Liver (tissue), 10 donors: ENCODE data around the gene UNC79. TPM values are rescaled to one million over a fixed set of nuclear protein-coding genes. Genes with fewer than 3 reads are reported as not detected.

Experiments
- DNase-seq: peaks from one replicate; pipeline ENCODE4 v3.0.0-alpha.2; 2017; ENCODE audit warnings: low spot score
- H3K27ac ChIP-seq, 2 donors: one replicate each; pipeline ENCODE4 v1.7.0; 2013; ENCODE audit warnings: inconsistent platforms in 2 of 2, low read length in 2 of 2, control low read depth in 1 of 2, low read depth in 1 of 2, mild to moderate bottlenecking in 1 of 2
- H3K27me3 ChIP-seq, 4 donors: one replicate each; pipeline versions ENCODE4 v1.6.1 to v1.7.0; 2013; ENCODE audit warnings: low read length in 3 of 4, inconsistent platforms in 1 of 4, mild to moderate bottlenecking in 1 of 4, moderate library complexity in 1 of 4; ENCODE audit not compliant: control insufficient read depth in 4 of 4, insufficient read depth in 4 of 4
- H3K36me3 ChIP-seq, 4 donors: one replicate each; pipeline versions ENCODE4 v1.6.1 to v1.7.0; 2013; ENCODE audit warnings: low read length in 3 of 4, mild to moderate bottlenecking in 3 of 4, low read depth in 1 of 4, moderate library complexity in 1 of 4; ENCODE audit not compliant: control insufficient read depth in 4 of 4, insufficient read depth in 3 of 4
- H3K4me1 ChIP-seq, 4 donors: one replicate each; pipeline versions ENCODE4 v1.6.1 to v1.7.0; 2013; ENCODE audit warnings: low read length in 3 of 4, mild to moderate bottlenecking in 3 of 4, moderate library complexity in 1 of 4; ENCODE audit not compliant: control insufficient read depth in 4 of 4, insufficient read depth in 4 of 4
- H3K4me3 ChIP-seq, 3 donors: one replicate each; pipeline versions ENCODE4 v1.6.1 to v1.7.0; 2013; ENCODE audit warnings: low read length in 3 of 3, control low read depth in 1 of 3, low read depth in 1 of 3, mild to moderate bottlenecking in 1 of 3
- H3K9ac ChIP-seq, 2 donors: one replicate each; pipeline ENCODE4 v1.7.0; 2013; ENCODE audit warnings: low read length in 2 of 2, mild to moderate bottlenecking in 2 of 2, moderate library complexity in 2 of 2, control low read depth in 1 of 2, low read depth in 1 of 2
- H3K9me3 ChIP-seq, 4 donors: one replicate each; pipeline versions ENCODE4 v1.6.1 to v1.7.0; 2013; ENCODE audit warnings: low read length in 3 of 4; ENCODE audit not compliant: control insufficient read depth in 4 of 4
- EGR1 ChIP-seq, 2 donors: IDR thresholded peaks; 2 replicates each; pipeline ENCODE4 v1.6.1; 2016 to 2018; ENCODE audit warnings: antibody characterized with exemption in 2 of 2, low read depth in 2 of 2
- JUND ChIP-seq, 2 donors: IDR thresholded peaks; 2 replicates each; pipeline ENCODE4 v1.6.1; 2016; ENCODE audit warnings: antibody characterized with exemption in 2 of 2
- NR2F2 ChIP-seq: IDR thresholded peaks from 2 replicates; pipeline ENCODE4 v1.6.1; 2016; ENCODE audit warnings: antibody characterized with exemption
- RAD21 ChIP-seq, 2 donors: IDR thresholded peaks; 2 replicates each; pipeline ENCODE4 v1.6.1; 2016; ENCODE audit warnings: antibody characterized with exemption in 2 of 2, mild to moderate bottlenecking in 2 of 2
- WGBS: extraction: QIAGEN DNeasy Blood & Tissue Kit; methylation state at CpG from one replicate; pipeline ENCODE4 v1.1.7; 2013; 5-methylcytosine and 5-hydroxymethylcytosine counted together
- polyA plus RNA-seq, 2 donors: library from polyadenylated mRNA; stranded (reverse) in 1 of 2; unstranded in 1 of 2; fragments of 200-250 nt in 1 of 2; fragments of >200 nt in 1 of 2; fragmentation: Nextera tagmentation in 1 of 2; extraction: Ambion mirVana in 1 of 2; gene quantifications; one replicate each; pipeline versions ENCODE4 v1.2.1 to v1.2.3, GENCODE V29; 2013 to 2015
- small RNA-seq: library from RNA; depleted of rRNA; stranded (forward); fragments of <200 nt; gene quantifications from one replicate; pipeline ENCODE3, GENCODE V24; 2014
- total RNA-seq, 2 donors: library from RNA; depleted of rRNA; stranded (reverse); fragments of >200 nt; gene quantifications; one replicate each; pipeline ENCODE4 v1.2.3, GENCODE V29; 2014
- TF ChIP-seq, protein P1 (sequence below): IDR thresholded peaks from 2 replicates; pipeline ENCODE4 v1.6.1; 2016; ENCODE audit warnings: antibody characterized with exemption, mild to moderate bottlenecking
- TF ChIP-seq, protein P2 (sequence below): IDR thresholded peaks from 2 replicates; pipeline ENCODE4 v1.6.1; 2016; ENCODE audit warnings: antibody characterized with exemption
- donor health status: healthy.
- donor health status: healthy.
- donor health status: healthy.
- donor health status: healthy.
- donor health status: healthy.

UNC79 gene
- total and polyA plus RNA-seq, 4 donors, result 0.01 to 0.08 (median 0.05) TPM; not detected in 1

DNA sequence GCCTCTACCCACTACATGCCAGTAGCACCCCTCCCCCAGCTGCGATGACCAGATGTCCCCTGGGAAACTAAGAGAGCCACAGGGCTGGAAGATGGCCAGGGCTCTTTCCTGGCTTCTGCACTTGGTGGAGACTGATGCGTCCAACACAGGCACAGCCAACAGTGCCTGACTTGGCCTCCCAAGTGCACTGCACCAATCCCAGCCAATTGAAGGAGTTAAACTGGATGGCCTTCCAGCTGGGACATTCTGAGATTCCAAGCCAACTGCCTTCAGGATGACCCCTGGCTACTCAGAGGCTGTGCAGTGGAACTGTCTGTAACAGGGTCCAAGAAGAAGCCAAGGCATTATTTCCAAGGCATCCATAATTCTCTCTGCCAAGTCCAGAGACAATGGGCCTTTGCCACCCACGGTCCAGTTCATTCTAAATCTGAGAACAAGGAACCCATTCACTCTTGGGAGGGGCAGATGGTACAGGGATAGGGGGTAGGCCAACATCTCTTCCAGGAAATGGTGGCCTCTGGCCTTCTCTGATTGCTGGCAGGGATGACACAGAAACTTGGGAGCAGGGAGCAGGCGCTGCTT lies 322.3 kb downstream of the UNC79 start:
- no peak overlapping the region for H3K4me3 ChIP-seq
- no peak for DNase-seq
- no peaks in the 10 kb centered on the region for H3K4me1 ChIP-seq
- 68% methylated on average over 4 of the region's 4 CpGs for WGBS
- H3K27ac ChIP-seq, result no peak overlapping the region
- H3K27me3 ChIP-seq, result no peaks in the 10 kb centered on the region
- H3K9ac ChIP-seq, result no peak overlapping the region
- TF ChIP-seq JUND (IDR thresholded peaks at IDR 0.05) (no peak), NR2F2 (peak; percentile 81)
- H3K9me3 ChIP-seq, result no peaks in the 10 kb centered on the region
- H3K36me3 ChIP-seq, result no peaks in the 10 kb centered on the region

DNA sequence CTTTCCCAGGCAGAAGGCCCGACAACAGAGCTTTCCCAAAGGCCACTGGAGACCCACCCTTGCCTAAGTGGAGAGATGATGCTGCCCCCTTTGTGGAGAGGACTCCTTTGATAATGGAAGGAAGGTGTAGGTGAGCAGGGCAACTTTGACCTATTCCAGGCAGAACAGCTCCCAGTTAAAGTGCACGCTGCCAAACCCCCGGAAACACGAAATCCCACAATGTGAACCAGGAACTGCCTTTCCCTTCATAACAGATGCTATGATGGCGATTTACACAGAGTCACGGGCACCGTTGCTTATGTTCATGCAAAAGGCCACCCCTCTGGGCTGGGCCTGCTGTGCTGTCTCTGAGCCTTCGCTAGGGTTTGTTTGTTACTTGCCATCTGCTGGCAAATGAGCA lies 322.9 kb downstream of the UNC79 start:
- H3K9ac ChIP-seq, result no peak overlapping the region
- 97% methylated on average over 8 of the region's 8 CpGs for WGBS
- TF ChIP-seq EGR1 (IDR thresholded peaks at IDR 0.05; ENCODE audit: low read depth in 2 of 2) (no peak), RAD21 (IDR thresholded peaks at IDR 0.05) (no peak), JUND (IDR thresholded peaks at IDR 0.05) (no peak)
- TF ChIP-seq, protein P1, sequence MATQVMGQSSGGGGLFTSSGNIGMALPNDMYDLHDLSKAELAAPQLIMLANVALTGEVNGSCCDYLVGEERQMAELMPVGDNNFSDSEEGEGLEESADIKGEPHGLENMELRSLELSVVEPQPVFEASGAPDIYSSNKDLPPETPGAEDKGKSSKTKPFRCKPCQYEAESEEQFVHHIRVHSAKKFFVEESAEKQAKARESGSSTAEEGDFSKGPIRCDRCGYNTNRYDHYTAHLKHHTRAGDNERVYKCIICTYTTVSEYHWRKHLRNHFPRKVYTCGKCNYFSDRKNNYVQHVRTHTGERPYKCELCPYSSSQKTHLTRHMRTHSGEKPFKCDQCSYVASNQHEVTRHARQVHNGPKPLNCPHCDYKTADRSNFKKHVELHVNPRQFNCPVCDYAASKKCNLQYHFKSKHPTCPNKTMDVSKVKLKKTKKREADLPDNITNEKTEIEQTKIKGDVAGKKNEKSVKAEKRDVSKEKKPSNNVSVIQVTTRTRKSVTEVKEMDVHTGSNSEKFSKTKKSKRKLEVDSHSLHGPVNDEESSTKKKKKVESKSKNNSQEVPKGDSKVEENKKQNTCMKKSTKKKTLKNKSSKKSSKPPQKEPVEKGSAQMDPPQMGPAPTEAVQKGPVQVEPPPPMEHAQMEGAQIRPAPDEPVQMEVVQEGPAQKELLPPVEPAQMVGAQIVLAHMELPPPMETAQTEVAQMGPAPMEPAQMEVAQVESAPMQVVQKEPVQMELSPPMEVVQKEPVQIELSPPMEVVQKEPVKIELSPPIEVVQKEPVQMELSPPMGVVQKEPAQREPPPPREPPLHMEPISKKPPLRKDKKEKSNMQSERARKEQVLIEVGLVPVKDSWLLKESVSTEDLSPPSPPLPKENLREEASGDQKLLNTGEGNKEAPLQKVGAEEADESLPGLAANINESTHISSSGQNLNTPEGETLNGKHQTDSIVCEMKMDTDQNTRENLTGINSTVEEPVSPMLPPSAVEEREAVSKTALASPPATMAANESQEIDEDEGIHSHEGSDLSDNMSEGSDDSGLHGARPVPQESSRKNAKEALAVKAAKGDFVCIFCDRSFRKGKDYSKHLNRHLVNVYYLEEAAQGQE, result no peak

DNA sequence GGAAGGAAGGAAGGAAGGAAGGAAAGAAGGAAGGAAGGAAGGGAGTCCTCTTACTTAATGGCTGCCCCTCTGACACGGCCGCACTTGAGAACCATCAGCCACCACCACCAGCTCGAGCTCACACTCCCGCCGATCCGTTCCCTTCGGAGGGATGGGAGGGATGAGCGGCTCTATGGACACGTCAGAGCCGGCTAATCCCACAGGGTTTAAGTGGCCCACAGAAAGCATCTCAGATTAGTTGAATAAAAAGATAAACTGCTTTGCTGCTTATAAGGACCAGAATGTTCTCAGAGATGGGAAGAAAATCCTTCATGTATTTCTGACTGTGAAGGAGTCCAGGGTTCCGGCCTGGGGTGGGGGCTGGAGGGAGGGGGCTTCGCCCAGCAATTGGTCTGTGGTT lies 326.5 kb downstream of the UNC79 start:
- Histone ChIP-seq H3K9ac (no peak overlapping the region), H3K27me3 (no peaks in the 10 kb centered on the region), H3K27ac (no peak overlapping the region), H3K4me1 (peaks cover 0 to 14% (median 10%) of the 10 kb centered on the region in 4 donors), H3K4me3 (no peak overlapping the region), H3K9me3 (no peaks in the 10 kb centered on the region), H3K36me3 (no peaks in the 10 kb centered on the region)
- no peak for DNase-seq
- 89% methylated on average over 12 of the region's 12 CpGs for WGBS
- TF ChIP-seq, protein P2, sequence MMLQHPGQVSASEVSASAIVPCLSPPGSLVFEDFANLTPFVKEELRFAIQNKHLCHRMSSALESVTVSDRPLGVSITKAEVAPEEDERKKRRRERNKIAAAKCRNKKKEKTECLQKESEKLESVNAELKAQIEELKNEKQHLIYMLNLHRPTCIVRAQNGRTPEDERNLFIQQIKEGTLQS, result no peak

More for the DNA sequence above, 322.9 kb downstream of the UNC79 start:
- DNase-seq, result no peak
- H3K4me1 ChIP-seq, result no peaks in the 10 kb centered on the region
- no peak overlapping the region for H3K4me3 ChIP-seq
- H3K27ac ChIP-seq, result no peak overlapping the region
- H3K27me3 ChIP-seq, result no peaks in the 10 kb centered on the region
- H3K36me3 ChIP-seq, result no peaks in the 10 kb centered on the region
- no peaks in the 10 kb centered on the region for H3K9me3 ChIP-seq

Small RNA genes within 50 kb of the gene (small RNA-seq; reads per million reads assigned to genes)
- not detected for gene RF00019
- gene RF02271, result not detected
- gene RNU6-1258P, result not detected

Other genes with a start within 250 kb of the UNC79 start
- 10 to 100 TPM; 11.9 to 13.2 TPM for gene MOAP1, start 246.0 kb upstream of the UNC79 start, total RNA-seq
- gene MOAP1, start 246.0 kb upstream of the UNC79 start, polyA plus RNA-seq, result 10 to 100 TPM in 1 of 2 donors, 1 to 10 TPM in 1; 7.8 to 11.5 TPM
- gene LYSET, start 245.6 kb upstream of the UNC79 start, total RNA-seq, result 1 to 10 TPM; 5.6 to 5.9 TPM
- gene LYSET, start 245.6 kb upstream of the UNC79 start, polyA plus RNA-seq, result 10 to 100 TPM in 1 of 2 donors, 1 to 10 TPM in 1; 7.2 to 13.4 TPM
- 10 to 100 TPM in 1 of 2 donors, 1 to 10 TPM in 1; 9.2 to 11.2 TPM for gene GON7, start 223.9 kb upstream of the UNC79 start, total RNA-seq
- gene GON7, start 223.9 kb upstream of the UNC79 start, polyA plus RNA-seq, result 1 to 10 TPM; 9.0 to 9.8 TPM
- gene UBR7, start 223.7 kb upstream of the UNC79 start, total RNA-seq, result 10 to 100 TPM; 12.9 to 44.5 TPM
- 1 to 10 TPM; 7.0 to 7.6 TPM for gene UBR7, start 223.7 kb upstream of the UNC79 start, polyA plus RNA-seq
- 10 to 100 TPM; 14.2 to 17.7 TPM for gene BTBD7, start 97.9 kb upstream of the UNC79 start, total RNA-seq
- 1 to 10 TPM; 4.4 to 6.2 TPM for gene BTBD7, start 97.9 kb upstream of the UNC79 start, polyA plus RNA-seq
- gene COX8C, start 83.8 kb upstream of the UNC79 start, total RNA-seq, result not detected
- gene COX8C, start 83.8 kb upstream of the UNC79 start, polyA plus RNA-seq, result not detected